ENCODE measurements around the gene PGPEP1.
A peak's percentile ranks its signal among the peaks of the same experiment; 100 is the strongest.

Gene PGPEP1

GRCh38 chr19:18304208-18304457 lies 36.3 kb upstream of the PGPEP1 start:
- peak; percentile 68 for DNase-seq
- peaks cover 63% of the 10 kb centered on the region for H3K4me1 Mint-ChIP-seq (ENCODE audit: low read depth)
- H3K4me3 Mint-ChIP-seq, result peak overlapping the region; percentile 86
- peaks cover 49% of the 10 kb centered on the region for H3K36me3 Mint-ChIP-seq (ENCODE audit: low read depth)
- H3K27me3 Mint-ChIP-seq, result no peaks in the 10 kb centered on the region
- H3K27ac Mint-ChIP-seq, result peak overlapping the region; percentile 100
- H3K9me3 Mint-ChIP-seq, result no peaks in the 10 kb centered on the region

DNA sequence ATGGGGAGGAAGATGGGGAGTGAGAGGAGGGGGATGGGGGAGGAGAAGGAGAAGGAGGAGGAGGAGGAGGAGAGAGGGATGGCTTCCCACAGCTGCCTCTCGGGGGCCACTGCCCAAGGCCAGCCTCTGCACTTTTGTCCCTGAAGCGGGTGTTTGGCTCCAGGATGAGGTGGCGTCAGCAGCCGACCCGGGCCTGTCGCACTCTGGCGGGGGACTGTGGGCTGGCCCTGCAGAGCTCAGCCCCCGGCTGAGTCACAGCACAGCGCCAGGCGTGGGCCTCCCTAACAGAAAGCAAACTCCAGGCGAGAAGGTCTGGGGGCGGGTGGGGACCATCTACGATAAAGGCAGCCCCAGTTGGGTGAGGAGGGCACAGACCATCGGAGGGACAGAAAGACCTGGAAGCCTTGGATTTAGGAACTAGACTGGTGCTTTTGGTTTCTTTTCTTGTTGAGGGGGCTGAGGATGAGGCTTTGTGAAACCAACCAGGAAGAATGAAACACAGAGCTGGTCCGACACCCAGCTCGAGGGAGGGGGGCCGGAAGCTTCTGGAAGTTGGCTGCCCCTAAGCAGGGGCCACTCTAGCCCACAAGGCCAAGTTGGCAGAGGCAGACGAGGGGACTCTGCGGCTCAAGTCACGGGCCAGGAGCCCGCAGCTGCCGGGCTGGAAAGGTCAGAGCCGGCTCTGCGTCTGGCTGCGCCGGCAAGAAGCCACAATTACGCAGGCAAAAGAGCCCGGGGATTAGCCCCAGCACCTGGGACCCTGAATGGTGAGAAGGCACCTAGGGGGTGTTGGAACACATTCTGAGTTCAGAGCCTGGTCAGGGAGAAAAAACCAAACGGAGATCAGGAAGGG lies 35.7 kb upstream of the PGPEP1 start:
- Mint-ChIP-seq H3K27ac (peak overlapping the region; percentile 100), H3K36me3 (ENCODE audit: low read depth) (peaks cover 54% of the 10 kb centered on the region), H3K27me3 (no peaks in the 10 kb centered on the region), H3K4me3 (peak overlapping the region; percentile 86), H3K4me1 (ENCODE audit: low read depth) (peaks cover 59% of the 10 kb centered on the region), H3K9me3 (no peaks in the 10 kb centered on the region)
- peak; percentile 90 for DNase-seq

DNA sequence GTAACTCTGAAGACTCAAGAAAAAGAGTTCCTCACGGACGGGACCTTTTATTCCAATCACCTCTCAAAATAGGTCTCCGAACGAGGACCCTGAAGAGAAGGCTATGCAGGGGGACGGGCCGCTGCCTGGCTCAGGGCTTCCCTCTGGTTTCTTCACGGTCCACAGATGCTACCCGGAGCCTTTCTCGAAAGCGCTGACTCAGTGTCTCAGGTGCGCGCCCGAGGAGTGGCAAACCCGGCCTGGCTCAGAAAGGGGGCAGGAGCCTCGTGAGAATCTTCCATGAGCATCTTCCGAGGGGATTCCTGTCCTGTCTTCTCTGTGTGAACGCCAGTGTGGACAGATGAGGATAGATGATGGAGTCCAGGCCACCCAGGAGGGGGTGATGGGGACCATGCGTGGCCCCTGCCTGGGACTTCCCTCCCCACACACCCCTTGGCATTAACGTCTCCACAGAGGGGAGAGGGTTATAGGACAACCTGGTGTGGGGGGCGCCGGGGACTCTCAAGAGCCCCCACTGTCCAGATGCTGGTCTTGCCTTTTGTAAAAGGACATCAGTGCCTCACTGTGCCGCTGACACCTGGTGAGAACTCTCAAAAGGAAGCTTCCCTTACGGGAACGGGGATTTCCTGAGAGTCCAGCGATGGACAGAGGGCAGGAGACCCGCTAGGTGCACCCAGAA lies 34.0 kb upstream of the PGPEP1 start:
- DNase-seq, result no peak
- Mint-ChIP-seq H3K27ac (peak overlapping the region; percentile 100), H3K9me3 (no peaks in the 10 kb centered on the region), H3K27me3 (no peaks in the 10 kb centered on the region), H3K4me3 (peak overlapping the region; percentile 86), H3K4me1 (ENCODE audit: low read depth) (peaks cover 57% of the 10 kb centered on the region), H3K36me3 (ENCODE audit: low read depth) (peaks cover 70% of the 10 kb centered on the region)

GRCh38 chr19:18306888-18307260 lies 33.5 kb upstream of the PGPEP1 start:
- H3K4me1 Mint-ChIP-seq (ENCODE audit: low read depth), result peaks cover 52% of the 10 kb centered on the region
- no peak for DNase-seq
- H3K36me3 Mint-ChIP-seq (ENCODE audit: low read depth), result peaks cover 75% of the 10 kb centered on the region
- no peaks in the 10 kb centered on the region for H3K9me3 Mint-ChIP-seq
- peak overlapping the region; percentile 86 for H3K4me3 Mint-ChIP-seq
- H3K27me3 Mint-ChIP-seq, result no peaks in the 10 kb centered on the region
- H3K27ac Mint-ChIP-seq, result peak overlapping the region; percentile 100

- Mint-ChIP-seq H3K27me3 (no peaks in the 10 kb centered on the region), H3K36me3 (ENCODE audit: low read depth) (peaks cover 79% of the 10 kb centered on the region), H3K27ac (peak overlapping the region; percentile 100), H3K4me1 (ENCODE audit: low read depth) (peaks cover 48% of the 10 kb centered on the region), H3K4me3 (peak overlapping the region; percentile 86), H3K9me3 (no peaks in the 10 kb centered on the region)
- no peak for DNase-seq
Measured at GRCh38 chr19:18307271-18307681, 33.1 kb upstream of the PGPEP1 start.

DNA sequence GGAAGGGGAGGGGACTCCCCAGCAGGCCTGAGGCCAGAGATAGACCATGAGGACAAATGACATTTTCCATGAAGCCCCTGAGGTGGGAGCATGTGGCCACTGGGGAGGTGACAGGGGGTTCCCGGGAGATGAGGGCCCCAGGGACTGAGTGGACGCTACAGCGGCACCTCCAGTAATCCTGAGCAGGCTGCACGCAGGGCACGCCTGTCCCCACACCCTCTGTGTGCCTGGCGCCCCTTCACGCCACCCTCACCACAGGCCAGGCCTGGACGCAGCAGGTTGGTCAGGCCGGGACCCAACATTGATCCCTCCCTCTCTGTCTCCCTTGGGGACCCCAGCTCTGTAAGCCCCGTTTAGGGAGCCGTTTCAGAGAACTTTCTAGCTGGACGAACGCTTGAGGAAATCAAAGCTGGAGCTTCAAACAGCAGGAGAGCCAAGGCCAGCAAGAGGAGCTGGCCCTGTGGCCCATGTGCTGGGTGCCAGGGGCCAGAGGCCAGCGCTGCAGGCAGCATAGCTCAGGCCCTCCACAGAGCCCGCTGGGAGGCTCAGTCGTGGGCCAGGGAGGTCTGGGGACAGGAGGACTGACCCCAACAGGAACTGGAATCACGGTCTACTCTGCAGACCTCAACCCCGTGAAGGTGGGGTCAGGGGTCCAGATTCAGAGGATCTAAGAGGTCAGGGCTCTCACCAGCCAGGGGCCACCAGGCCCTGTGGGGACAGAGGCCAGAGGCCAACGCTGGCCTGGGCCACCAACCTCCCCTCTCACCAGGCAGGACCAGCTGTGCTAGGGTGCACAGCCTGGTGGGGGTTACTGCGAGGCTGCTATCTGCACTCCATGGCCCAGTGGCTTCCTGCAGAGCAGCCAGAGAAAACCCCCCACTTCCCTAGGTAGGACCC lies 32.1 kb upstream of the PGPEP1 start:
- peaks cover 48% of the 10 kb centered on the region for H3K4me1 Mint-ChIP-seq (ENCODE audit: low read depth)
- H3K9me3 Mint-ChIP-seq, result no peaks in the 10 kb centered on the region
- H3K36me3 Mint-ChIP-seq (ENCODE audit: low read depth), result peaks cover 90% of the 10 kb centered on the region
- H3K4me3 Mint-ChIP-seq, result no peak overlapping the region
- no peaks in the 10 kb centered on the region for H3K27me3 Mint-ChIP-seq
- no peak for DNase-seq
- peak overlapping the region; percentile 100 for H3K27ac Mint-ChIP-seq

GRCh38 chr19:18308948-18309325 lies 31.5 kb upstream of the PGPEP1 start:
- H3K4me3 Mint-ChIP-seq, result no peak overlapping the region
- H3K9me3 Mint-ChIP-seq, result no peaks in the 10 kb centered on the region
- H3K27ac Mint-ChIP-seq, result peak overlapping the region; percentile 47
- peaks cover 41% of the 10 kb centered on the region for H3K4me1 Mint-ChIP-seq (ENCODE audit: low read depth)
- no peaks in the 10 kb centered on the region for H3K27me3 Mint-ChIP-seq
- DNase-seq, result no peak
- H3K36me3 Mint-ChIP-seq (ENCODE audit: low read depth), result peaks cover 94% of the 10 kb centered on the region

- DNase-seq, result no peak
- Mint-ChIP-seq H3K9me3 (no peaks in the 10 kb centered on the region), H3K4me1 (ENCODE audit: low read depth) (peaks cover 40% of the 10 kb centered on the region), H3K27ac (peak overlapping the region; percentile 33), H3K4me3 (no peak overlapping the region), H3K36me3 (ENCODE audit: low read depth) (peaks cover 95% of the 10 kb centered on the region), H3K27me3 (no peaks in the 10 kb centered on the region)
Measured at GRCh38 chr19:18309525-18310064, 30.8 kb upstream of the PGPEP1 start.

DNA sequence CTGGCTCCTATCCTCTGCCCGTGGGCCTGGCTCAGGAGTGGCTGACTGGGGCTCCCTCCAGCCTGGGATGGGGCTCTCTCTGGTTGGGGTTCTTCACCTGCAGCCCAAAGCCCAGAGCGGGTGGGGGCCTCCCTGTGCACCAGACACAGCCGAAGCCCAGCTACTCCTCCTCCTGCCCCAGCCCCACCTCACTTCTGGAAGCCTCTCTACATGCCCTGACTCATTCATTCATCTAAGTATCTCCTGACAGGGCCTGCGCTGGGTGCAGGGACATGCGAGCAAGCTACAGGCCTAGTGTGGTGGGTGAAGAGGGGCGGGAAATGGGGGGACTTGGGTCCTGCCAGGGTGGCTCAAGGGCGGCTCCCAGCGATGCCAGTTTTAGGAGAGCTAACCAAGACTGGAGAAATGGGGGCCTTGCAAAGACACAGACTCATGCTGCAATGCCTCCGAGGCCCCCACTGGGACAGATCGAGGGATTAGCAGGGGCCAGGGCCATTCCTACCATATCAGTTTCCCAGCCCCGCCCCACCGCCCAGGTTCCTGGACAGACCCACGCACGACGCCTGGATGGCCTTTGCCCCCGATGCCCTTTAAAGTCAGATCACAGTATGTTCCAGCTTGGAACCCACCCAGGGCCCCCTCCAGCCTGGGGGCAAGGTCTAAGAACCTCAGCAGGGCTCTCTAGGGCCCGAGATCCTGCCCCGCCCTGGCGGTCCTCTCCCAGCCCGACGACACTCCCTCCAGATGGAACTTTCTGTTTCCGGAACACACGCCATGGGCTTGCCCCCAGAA lies 30.1 kb upstream of the PGPEP1 start:
- Mint-ChIP-seq H3K27ac (peak overlapping the region; percentile 71), H3K36me3 (ENCODE audit: low read depth) (peaks cover 97% of the 10 kb centered on the region), H3K4me3 (no peak overlapping the region)

GRCh38 chr19:18310966-18311365 lies 29.4 kb upstream of the PGPEP1 start:
- Mint-ChIP-seq H3K36me3 (ENCODE audit: low read depth) (peaks cover 98% of the 10 kb centered on the region), H3K27me3 (no peaks in the 10 kb centered on the region), H3K27ac (peak overlapping the region; percentile 71), H3K9me3 (no peaks in the 10 kb centered on the region), H3K4me3 (no peak overlapping the region), H3K4me1 (ENCODE audit: low read depth) (peaks cover 31% of the 10 kb centered on the region)
- DNase-seq, result no peak

More for the DNA sequence above, 30.1 kb upstream of the PGPEP1 start:
- no peaks in the 10 kb centered on the region for H3K9me3 Mint-ChIP-seq
- H3K4me1 Mint-ChIP-seq (ENCODE audit: low read depth), result peaks cover 34% of the 10 kb centered on the region
- H3K27me3 Mint-ChIP-seq, result no peaks in the 10 kb centered on the region
- no peak for DNase-seq

GRCh38 chr19:18311502-18312091 lies 28.8 kb upstream of the PGPEP1 start:
- Mint-ChIP-seq H3K9me3 (no peaks in the 10 kb centered on the region), H3K36me3 (ENCODE audit: low read depth) (peaks cover 96% of the 10 kb centered on the region), H3K4me1 (ENCODE audit: low read depth) (peaks cover 28% of the 10 kb centered on the region), H3K27ac (peak overlapping the region; percentile 29), H3K4me3 (no peak overlapping the region), H3K27me3 (no peaks in the 10 kb centered on the region)
- DNase-seq, result no peak

GRCh38 chr19:18312092-18312534 lies 28.3 kb upstream of the PGPEP1 start:
- peaks cover 93% of the 10 kb centered on the region for H3K36me3 Mint-ChIP-seq (ENCODE audit: low read depth)

DNA sequence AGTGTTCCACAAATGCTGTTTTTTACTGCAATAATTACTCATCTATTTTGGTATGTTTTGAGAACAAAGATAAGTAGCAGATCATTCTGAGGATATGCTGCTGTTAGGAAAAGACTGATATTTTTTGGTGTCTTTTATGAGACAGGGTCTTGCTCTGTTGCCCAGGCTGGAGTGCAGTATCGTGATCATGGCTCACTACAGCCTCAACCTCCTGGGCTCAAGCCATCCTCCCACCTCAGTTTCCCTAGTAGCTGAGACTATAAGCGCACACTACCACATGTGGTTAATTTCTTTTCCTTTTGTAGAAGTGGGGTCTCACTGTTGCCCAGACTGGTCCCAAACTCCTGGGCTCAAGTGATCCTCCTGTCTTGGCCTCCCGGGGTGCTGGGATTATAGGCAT lies 27.0 kb upstream of the PGPEP1 start:
- no peaks in the 10 kb centered on the region for H3K9me3 Mint-ChIP-seq
- H3K27me3 Mint-ChIP-seq, result no peaks in the 10 kb centered on the region
- no peak overlapping the region for H3K4me3 Mint-ChIP-seq
- H3K4me1 Mint-ChIP-seq (ENCODE audit: low read depth), result peaks cover 27% of the 10 kb centered on the region
- H3K36me3 Mint-ChIP-seq (ENCODE audit: low read depth), result peaks cover 90% of the 10 kb centered on the region
- H3K27ac Mint-ChIP-seq, result peak overlapping the region; percentile 69
- no peak for DNase-seq

More at GRCh38 chr19:18312092-18312534, 28.3 kb upstream of the PGPEP1 start:
- H3K4me1 Mint-ChIP-seq (ENCODE audit: low read depth), result peaks cover 23% of the 10 kb centered on the region
- DNase-seq, result no peak
- no peak overlapping the region for H3K27ac Mint-ChIP-seq
- H3K4me3 Mint-ChIP-seq, result no peak overlapping the region
- no peaks in the 10 kb centered on the region for H3K27me3 Mint-ChIP-seq
- H3K9me3 Mint-ChIP-seq, result no peaks in the 10 kb centered on the region

Measured in activated T-cell treated with anti-CD3 and anti-CD28 coated beads, Interleukin-2, amount 50 U/mL, for 24 hours (primary cell).